Measurements from ENCODE around the gene USP33. TPM values are rescaled to one million over a fixed set of nuclear protein-coding genes. Genes with fewer than 3 reads are reported as not detected.

Gene USP33
- total and polyA plus RNA-seq, 2 of the 13 experiments (the other 11 are each of a cell fraction or from before 2014, with no cell fraction given): 32.0 to 49.1 TPM

DNA sequence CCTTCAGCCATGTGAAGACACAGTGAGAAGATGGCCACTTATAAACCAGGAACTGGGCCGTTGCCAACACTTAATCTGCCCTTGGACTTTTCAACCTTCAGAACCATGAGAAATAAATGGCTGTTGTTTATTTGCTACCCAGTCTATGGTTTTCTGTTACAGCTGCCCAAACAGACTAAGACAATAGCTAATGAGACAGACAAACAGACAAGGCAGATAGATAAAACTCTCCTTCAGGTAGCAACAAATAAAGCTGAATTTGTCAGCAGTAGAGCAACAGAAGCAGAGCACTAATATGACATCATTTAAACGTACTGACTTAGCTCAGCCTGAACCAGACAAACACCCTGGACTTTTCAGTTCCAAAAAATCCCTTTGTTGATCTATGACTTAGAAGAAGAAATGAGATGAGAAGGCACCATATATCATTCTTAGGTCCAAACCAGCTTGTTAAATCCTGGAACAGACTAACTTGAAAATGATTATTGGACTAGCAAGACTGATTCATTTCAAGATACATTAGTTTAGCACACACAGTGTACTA, 104.1 kb downstream of the USP33 start (continued):
- TF ChIP-seq, protein P1, sequence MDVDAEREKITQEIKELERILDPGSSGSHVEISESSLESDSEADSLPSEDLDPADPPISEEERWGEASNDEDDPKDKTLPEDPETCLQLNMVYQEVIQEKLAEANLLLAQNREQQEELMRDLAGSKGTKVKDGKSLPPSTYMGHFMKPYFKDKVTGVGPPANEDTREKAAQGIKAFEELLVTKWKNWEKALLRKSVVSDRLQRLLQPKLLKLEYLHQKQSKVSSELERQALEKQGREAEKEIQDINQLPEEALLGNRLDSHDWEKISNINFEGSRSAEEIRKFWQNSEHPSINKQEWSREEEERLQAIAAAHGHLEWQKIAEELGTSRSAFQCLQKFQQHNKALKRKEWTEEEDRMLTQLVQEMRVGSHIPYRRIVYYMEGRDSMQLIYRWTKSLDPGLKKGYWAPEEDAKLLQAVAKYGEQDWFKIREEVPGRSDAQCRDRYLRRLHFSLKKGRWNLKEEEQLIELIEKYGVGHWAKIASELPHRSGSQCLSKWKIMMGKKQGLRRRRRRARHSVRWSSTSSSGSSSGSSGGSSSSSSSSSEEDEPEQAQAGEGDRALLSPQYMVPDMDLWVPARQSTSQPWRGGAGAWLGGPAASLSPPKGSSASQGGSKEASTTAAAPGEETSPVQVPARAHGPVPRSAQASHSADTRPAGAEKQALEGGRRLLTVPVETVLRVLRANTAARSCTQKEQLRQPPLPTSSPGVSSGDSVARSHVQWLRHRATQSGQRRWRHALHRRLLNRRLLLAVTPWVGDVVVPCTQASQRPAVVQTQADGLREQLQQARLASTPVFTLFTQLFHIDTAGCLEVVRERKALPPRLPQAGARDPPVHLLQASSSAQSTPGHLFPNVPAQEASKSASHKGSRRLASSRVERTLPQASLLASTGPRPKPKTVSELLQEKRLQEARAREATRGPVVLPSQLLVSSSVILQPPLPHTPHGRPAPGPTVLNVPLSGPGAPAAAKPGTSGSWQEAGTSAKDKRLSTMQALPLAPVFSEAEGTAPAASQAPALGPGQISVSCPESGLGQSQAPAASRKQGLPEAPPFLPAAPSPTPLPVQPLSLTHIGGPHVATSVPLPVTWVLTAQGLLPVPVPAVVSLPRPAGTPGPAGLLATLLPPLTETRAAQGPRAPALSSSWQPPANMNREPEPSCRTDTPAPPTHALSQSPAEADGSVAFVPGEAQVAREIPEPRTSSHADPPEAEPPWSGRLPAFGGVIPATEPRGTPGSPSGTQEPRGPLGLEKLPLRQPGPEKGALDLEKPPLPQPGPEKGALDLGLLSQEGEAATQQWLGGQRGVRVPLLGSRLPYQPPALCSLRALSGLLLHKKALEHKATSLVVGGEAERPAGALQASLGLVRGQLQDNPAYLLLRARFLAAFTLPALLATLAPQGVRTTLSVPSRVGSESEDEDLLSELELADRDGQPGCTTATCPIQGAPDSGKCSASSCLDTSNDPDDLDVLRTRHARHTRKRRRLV (CRISPR knock-in tag; IDR thresholded peaks at IDR 0.05): no peak
- TF ChIP-seq ZNF383 (CRISPR knock-in tag; IDR thresholded peaks at IDR 0.05; ENCODE audit: borderline replicate concordance) (no peak), ATRX (CRISPR knock-in tag; IDR thresholded peaks at IDR 0.05; ENCODE audit: borderline replicate concordance) (no peak), ZBTB20 (CRISPR knock-in tag; IDR thresholded peaks at IDR 0.05; ENCODE audit: borderline replicate concordance, low read depth) (no peak), ZNF496 (CRISPR knock-in tag; IDR thresholded peaks at IDR 0.05; ENCODE audit: insufficient replicate concordance) (no peak), SOX5 (CRISPR knock-in tag; IDR thresholded peaks at IDR 0.05; ENCODE audit: borderline replicate concordance) (peak; percentile 92), ZFP37 (CRISPR knock-in tag; IDR thresholded peaks at IDR 0.05; ENCODE audit: borderline replicate concordance) (no peak), MED8 (CRISPR knock-in tag; IDR thresholded peaks at IDR 0.05; ENCODE audit: insufficient replicate concordance) (no peak), XBP1 (CRISPR knock-in tag; IDR thresholded peaks at IDR 0.05) (no peak), ARID2 (CRISPR knock-in tag; IDR thresholded peaks at IDR 0.05; ENCODE audit: borderline replicate concordance) (no peak), HOMEZ (CRISPR knock-in tag; IDR thresholded peaks at IDR 0.05; ENCODE audit: low read depth) (peak; percentile 66; the same call in 1 of the 2 replicates), TMF1 (CRISPR knock-in tag; IDR thresholded peaks at IDR 0.05; ENCODE audit: low read depth) (no peak), SIN3B (IDR thresholded peaks at IDR 0.05; ENCODE audit: low read length) (no peak), SP140L (CRISPR knock-in tag; IDR thresholded peaks at IDR 0.05; ENCODE audit: borderline replicate concordance) (no peak)
- TF ChIP-seq, protein P2, sequence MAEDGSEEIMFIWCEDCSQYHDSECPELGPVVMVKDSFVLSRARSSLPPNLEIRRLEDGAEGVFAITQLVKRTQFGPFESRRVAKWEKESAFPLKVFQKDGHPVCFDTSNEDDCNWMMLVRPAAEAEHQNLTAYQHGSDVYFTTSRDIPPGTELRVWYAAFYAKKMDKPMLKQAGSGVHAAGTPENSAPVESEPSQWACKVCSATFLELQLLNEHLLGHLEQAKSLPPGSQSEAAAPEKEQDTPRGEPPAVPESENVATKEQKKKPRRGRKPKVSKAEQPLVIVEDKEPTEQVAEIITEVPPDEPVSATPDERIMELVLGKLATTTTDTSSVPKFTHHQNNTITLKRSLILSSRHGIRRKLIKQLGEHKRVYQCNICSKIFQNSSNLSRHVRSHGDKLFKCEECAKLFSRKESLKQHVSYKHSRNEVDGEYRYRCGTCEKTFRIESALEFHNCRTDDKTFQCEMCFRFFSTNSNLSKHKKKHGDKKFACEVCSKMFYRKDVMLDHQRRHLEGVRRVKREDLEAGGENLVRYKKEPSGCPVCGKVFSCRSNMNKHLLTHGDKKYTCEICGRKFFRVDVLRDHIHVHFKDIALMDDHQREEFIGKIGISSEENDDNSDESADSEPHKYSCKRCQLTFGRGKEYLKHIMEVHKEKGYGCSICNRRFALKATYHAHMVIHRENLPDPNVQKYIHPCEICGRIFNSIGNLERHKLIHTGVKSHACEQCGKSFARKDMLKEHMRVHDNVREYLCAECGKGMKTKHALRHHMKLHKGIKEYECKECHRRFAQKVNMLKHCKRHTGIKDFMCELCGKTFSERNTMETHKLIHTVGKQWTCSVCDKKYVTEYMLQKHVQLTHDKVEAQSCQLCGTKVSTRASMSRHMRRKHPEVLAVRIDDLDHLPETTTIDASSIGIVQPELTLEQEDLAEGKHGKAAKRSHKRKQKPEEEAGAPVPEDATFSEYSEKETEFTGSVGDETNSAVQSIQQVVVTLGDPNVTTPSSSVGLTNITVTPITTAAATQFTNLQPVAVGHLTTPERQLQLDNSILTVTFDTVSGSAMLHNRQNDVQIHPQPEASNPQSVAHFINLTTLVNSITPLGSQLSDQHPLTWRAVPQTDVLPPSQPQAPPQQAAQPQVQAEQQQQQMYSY (CRISPR knock-in tag; IDR thresholded peaks at IDR 0.05): no peak
- TF ChIP-seq, protein P3, sequence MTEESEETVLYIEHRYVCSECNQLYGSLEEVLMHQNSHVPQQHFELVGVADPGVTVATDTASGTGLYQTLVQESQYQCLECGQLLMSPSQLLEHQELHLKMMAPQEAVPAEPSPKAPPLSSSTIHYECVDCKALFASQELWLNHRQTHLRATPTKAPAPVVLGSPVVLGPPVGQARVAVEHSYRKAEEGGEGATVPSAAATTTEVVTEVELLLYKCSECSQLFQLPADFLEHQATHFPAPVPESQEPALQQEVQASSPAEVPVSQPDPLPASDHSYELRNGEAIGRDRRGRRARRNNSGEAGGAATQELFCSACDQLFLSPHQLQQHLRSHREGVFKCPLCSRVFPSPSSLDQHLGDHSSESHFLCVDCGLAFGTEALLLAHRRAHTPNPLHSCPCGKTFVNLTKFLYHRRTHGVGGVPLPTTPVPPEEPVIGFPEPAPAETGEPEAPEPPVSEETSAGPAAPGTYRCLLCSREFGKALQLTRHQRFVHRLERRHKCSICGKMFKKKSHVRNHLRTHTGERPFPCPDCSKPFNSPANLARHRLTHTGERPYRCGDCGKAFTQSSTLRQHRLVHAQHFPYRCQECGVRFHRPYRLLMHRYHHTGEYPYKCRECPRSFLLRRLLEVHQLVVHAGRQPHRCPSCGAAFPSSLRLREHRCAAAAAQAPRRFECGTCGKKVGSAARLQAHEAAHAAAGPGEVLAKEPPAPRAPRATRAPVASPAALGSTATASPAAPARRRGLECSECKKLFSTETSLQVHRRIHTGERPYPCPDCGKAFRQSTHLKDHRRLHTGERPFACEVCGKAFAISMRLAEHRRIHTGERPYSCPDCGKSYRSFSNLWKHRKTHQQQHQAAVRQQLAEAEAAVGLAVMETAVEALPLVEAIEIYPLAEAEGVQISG (CRISPR knock-in tag; IDR thresholded peaks at IDR 0.05): no peak
